ENCODE measurements around the gene STAT3.
A peak's percentile ranks its signal among the peaks of the same experiment; 100 is the strongest.

Gene STAT3

GRCh38 chr17:42334677-42335076 lies 53.6 kb downstream of the STAT3 start:
- ChIA-PET CTCF (no interaction called here), POLR2A (ENCODE audit: low non-redundant PET) (interaction anchor here (0.7 kb wide), 1 partner anchor 27 kb away, joined by 3 read pairs; no protein-coding TSS in a partner anchor)
- no peak for DNase-seq (ENCODE audit: low spot score)
- H3K27ac ChIP-seq, result no peak overlapping the region
- TF ChIP-seq CTCF (conservative IDR thresholded peaks at IDR 0.05; ENCODE audit: low read depth), result no peak

- H3K27ac ChIP-seq, result no peak overlapping the region
- no peak for TF ChIP-seq CTCF (conservative IDR thresholded peaks at IDR 0.05; ENCODE audit: low read depth)
- no peak for DNase-seq (ENCODE audit: low spot score)
- ChIA-PET CTCF (interaction anchor here (0.6 kb wide), 1 partner anchor 384 kb away, joined by 3 read pairs; no protein-coding TSS in a partner anchor), POLR2A (ENCODE audit: low non-redundant PET) (no interaction called here)
Measured at GRCh38 chr17:42333053-42333452, 55.2 kb downstream of the STAT3 start.

- ChIA-PET POLR2A (ENCODE audit: low non-redundant PET) (no interaction called here), CTCF (interaction anchor here (0.7 to 0.9 kb wide), 3 partner anchors 13 to 59 kb away, joined by 3 to 9 read pairs (median 4); partner anchors contain the start of gene STAT3)
- no peak for TF ChIP-seq CTCF (conservative IDR thresholded peaks at IDR 0.05; ENCODE audit: low read depth)
- DNase-seq (ENCODE audit: low spot score), result peak; percentile 78
- peak overlapping the region; percentile 74 for H3K27ac ChIP-seq
Measured at GRCh38 chr17:42329025-42329976, 58.9 kb downstream of the STAT3 start.

- ChIA-PET CTCF (interaction anchor here (0.6 to 2.9 kb wide), 6 partner anchors 12 to 214 kb away, joined by 3 to 6 read pairs (median 4); no protein-coding TSS in a partner anchor), POLR2A (ENCODE audit: low non-redundant PET) (interaction anchor here (1.0 kb wide), 1 partner anchor 98 kb away, joined by 6 read pairs; the partner anchor contains the start of gene CAVIN1)
- TF ChIP-seq CTCF (conservative IDR thresholded peaks at IDR 0.05; ENCODE audit: low read depth), result no peak
- DNase-seq (ENCODE audit: low spot score), result peak; percentile 87
- H3K27ac ChIP-seq, result peak overlapping the region; percentile 72
Measured at GRCh38 chr17:42325026-42325425, 63.2 kb downstream of the STAT3 start.

GRCh38 chr17:42323268-42323773 lies 64.9 kb downstream of the STAT3 start:
- ChIA-PET CTCF (interaction anchor here (1.9 kb wide), 1 partner anchor 83 kb away, joined by 5 read pairs; no protein-coding TSS in a partner anchor), POLR2A (ENCODE audit: low non-redundant PET) (no interaction called here)
- TF ChIP-seq CTCF (conservative IDR thresholded peaks at IDR 0.05; ENCODE audit: low read depth), result no peak
- peak overlapping the region; percentile 55 for H3K27ac ChIP-seq
- no peak for DNase-seq (ENCODE audit: low spot score)

Measured in RWPE1 (cell line).